GM19372 (cell line): Measurements from ENCODE around the gene CTNNB1.
"Not testable (repeated sequence)": the region's sequence is repeated elsewhere in the genome, so short reads cannot be mapped to it uniquely, and the experiment has no call there.

ENCODE experiments used
- ATAC-seq: cut with Tn5 transposase; IDR thresholded peaks from one replicate; pipeline ENCODE4 v1.9.1; 2021; ENCODE audit warnings: mild to moderate bottlenecking, low read depth, moderate library complexity; ENCODE audit not compliant: unreplicated experiment

Gene CTNNB1

DNA sequence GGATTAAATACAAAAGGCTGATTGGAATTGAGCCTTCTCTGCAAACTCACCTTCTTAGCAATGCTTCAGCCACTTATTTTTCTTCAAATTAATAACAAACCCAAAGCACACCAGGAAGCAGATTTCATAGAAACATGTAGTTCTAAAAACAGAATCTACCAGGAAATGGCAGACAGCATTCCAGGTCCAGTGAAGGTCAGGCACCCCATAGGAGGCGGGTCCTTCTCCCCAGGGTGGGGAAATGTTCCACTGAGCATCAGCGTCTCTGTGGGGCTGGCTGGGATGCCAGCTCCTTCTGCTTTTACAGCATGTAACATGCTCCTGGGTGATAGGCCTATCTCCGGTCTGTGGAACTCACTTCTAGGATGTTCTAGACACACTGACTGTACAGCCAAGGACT is 49.2 kb downstream of the CTNNB1 start:
- ATAC-seq: no peak

- no peak for ATAC-seq
Measured at GRCh38 chr3:41249318-41249717, 50.0 kb downstream of the CTNNB1 start.

GRCh38 chr3:41250825-41251224 is 51.5 kb downstream of the CTNNB1 start:
- ATAC-seq: no peak

- no peak for ATAC-seq
Measured at GRCh38 chr3:41251593-41251992, 52.3 kb downstream of the CTNNB1 start.

- ATAC-seq: no peak
Measured at GRCh38 chr3:41258239-41258800, 59.0 kb downstream of the CTNNB1 start.

- no peak for ATAC-seq
Measured at GRCh38 chr3:41259449-41260062, 60.3 kb downstream of the CTNNB1 start.

DNA sequence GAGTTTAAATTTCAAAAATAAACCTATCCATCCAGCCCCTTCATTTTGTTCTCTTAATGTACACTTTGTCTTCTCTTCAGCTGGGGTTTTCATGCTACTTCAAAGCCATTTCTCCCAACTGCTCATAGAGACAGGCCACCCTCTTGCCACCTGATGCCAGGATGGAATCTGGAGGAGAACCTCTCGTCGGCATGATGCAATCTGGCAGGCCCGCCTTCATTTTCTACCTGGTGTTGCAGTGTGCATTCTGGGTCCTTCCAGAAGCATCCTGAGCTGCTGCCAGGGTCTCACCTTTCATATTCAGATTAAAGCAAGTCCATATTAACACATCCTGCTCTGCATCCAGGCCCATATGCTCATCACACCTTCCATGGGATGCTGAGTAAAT is 60.8 kb downstream of the CTNNB1 start:
- no peak for ATAC-seq

DNA sequence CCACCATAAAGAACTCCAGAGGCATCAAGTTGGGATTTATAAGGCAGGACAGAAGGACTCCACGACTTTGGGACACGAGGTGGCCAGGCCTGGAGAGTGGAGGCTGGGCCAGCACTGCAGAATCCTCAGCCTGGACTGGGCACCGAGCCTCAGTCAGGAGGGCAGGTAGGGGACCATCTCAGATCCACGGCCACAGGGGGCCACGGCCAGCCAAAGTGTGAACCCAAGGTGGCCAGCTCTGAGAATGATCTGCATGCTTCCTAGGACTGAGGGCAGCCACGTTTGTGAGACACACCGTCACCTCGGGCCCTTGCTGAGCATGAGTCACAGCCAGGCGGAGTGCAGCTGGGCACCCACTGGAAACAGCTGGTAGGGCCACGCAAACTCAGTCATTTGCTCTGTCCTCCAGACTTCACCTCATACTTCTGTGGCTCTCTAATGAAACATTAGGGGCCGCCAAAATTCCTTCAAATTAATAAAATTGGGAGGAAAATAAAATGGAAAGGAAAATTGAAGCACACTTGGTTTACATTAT is 65.8 kb downstream of the CTNNB1 start:
- ATAC-seq: no peak

GRCh38 chr3:41265823-41266273 is 66.5 kb downstream of the CTNNB1 start:
- ATAC-seq: no peak

GRCh38 chr3:41267975-41268640 is 68.8 kb downstream of the CTNNB1 start:
- ATAC-seq: no peak

- ATAC-seq: no peak
Measured at GRCh38 chr3:41272667-41273066, 73.4 kb downstream of the CTNNB1 start.

- ATAC-seq: no peak
Measured at GRCh38 chr3:41274944-41275668, 75.8 kb downstream of the CTNNB1 start.

GRCh38 chr3:41276191-41276590 is 76.9 kb downstream of the CTNNB1 start:
- no peak for ATAC-seq

- no peak for ATAC-seq
Measured at GRCh38 chr3:41277790-41278465, 78.6 kb downstream of the CTNNB1 start.

- not testable (repeated sequence) for ATAC-seq
Measured at GRCh38 chr3:41284934-41285333, 85.6 kb downstream of the CTNNB1 start.

DNA sequence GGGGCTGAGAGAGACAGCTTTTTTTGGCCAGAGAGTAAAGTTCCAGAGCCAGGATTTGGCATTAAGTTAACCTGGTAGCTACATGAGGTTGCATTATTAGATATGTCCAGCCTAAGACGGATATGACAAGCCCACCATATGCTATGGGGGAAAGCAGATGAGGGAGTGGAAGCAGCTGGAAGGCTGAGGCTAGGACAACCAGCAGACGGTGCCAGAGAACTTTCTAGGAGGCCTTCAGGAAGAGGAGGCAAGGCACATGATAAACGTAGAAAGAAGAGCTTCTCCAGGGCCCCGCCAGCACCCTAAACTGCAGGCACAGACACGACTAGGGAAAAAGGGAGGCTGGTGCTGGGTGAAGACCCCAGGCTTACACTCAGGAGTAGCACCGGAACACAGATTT is 87.0 kb downstream of the CTNNB1 start:
- ATAC-seq: no peak

- no peak for ATAC-seq
Measured at GRCh38 chr3:41288785-41289184, 89.5 kb downstream of the CTNNB1 start.
